Trophoblast cell (in vitro differentiated cells and primary cell): ENCODE results near the gene VPS11.
A peak's percentile ranks its signal among the peaks of the same experiment; 100 is the strongest.

Source experiments
- DNase-seq, 2 donors: peaks; one replicate each; pipeline ENCODE4 v3.0.0-alpha.2; 2016
- H2AFZ ChIP-seq: 2 replicates; pipeline ENCODE4 v1.6.1; 2013; ENCODE audit warnings: low read length, moderate library complexity, mild to moderate bottlenecking; ENCODE audit not compliant: insufficient read depth, poor library complexity
- H2AK5ac ChIP-seq: 2 replicates; pipeline ENCODE4 v1.6.1; 2013; ENCODE audit warnings: mild to moderate bottlenecking, low read length
- H2BK120ac ChIP-seq: 2 replicates; pipeline ENCODE4 v1.6.1; 2013; ENCODE audit warnings: low read length, mild to moderate bottlenecking, moderate library complexity; ENCODE audit not compliant: insufficient read depth, poor library complexity
- H2BK12ac ChIP-seq: 2 replicates; pipeline ENCODE4 v1.6.1; 2013; ENCODE audit warnings: mild to moderate bottlenecking, low read length, moderate library complexity
- H2BK5ac ChIP-seq: 2 replicates; pipeline ENCODE4 v1.6.1; 2013; ENCODE audit warnings: low read length, low read depth, moderate library complexity, mild to moderate bottlenecking; ENCODE audit not compliant: poor library complexity
- H3K14ac ChIP-seq: 2 replicates; pipeline ENCODE4 v1.6.1; 2013; ENCODE audit warnings: mild to moderate bottlenecking, low read length
- H3K18ac ChIP-seq: 2 replicates; pipeline ENCODE4 v1.6.1; 2013; ENCODE audit warnings: mild to moderate bottlenecking, low read length
- H3K23ac ChIP-seq: 2 replicates; pipeline ENCODE4 v1.6.1; 2013; ENCODE audit warnings: low read length
- H3K27ac ChIP-seq: 2 replicates; pipeline ENCODE4 v1.5.1; 2013; ENCODE audit warnings: low read depth, mild to moderate bottlenecking, inconsistent platforms, low read length, moderate library complexity
- H3K27me3 ChIP-seq: 2 replicates; pipeline ENCODE4 v1.6.1; 2013; ENCODE audit warnings: inconsistent platforms, mild to moderate bottlenecking, low read length, moderate library complexity; ENCODE audit not compliant: insufficient read depth
- H3K36me3 ChIP-seq, 2 experiments: 1 replicate in 1 of 2; 2 replicates in 1 of 2; pipeline ENCODE4 v1.6.1; 2013; ENCODE audit warnings: low read length in 2 of 2, mild to moderate bottlenecking in 2 of 2, moderate library complexity in 1 of 2; ENCODE audit not compliant: insufficient read depth in 2 of 2, control insufficient read depth in 1 of 2
- H3K4ac ChIP-seq: 2 replicates; pipeline ENCODE4 v1.6.1; 2013; ENCODE audit warnings: low read depth, mild to moderate bottlenecking, low read length, moderate library complexity
- H3K4me1 ChIP-seq, 2 experiments: 1 replicate in 1 of 2; 2 replicates in 1 of 2; pipeline ENCODE4 v1.6.1; 2013; ENCODE audit warnings: low read length in 2 of 2, mild to moderate bottlenecking in 2 of 2, moderate library complexity in 1 of 2; ENCODE audit not compliant: insufficient read depth in 2 of 2, control insufficient read depth in 1 of 2
- H3K4me2 ChIP-seq: 2 replicates; pipeline ENCODE4 v1.6.1; 2013; ENCODE audit warnings: inconsistent platforms, mild to moderate bottlenecking, low read length, moderate library complexity
- H3K4me3 ChIP-seq: 2 replicates; pipeline ENCODE4 v1.5.1; 2013; ENCODE audit warnings: mild to moderate bottlenecking, low read depth, low read length, inconsistent platforms
- H3K79me1 ChIP-seq: one replicate; pipeline ENCODE4 v1.6.1; 2013; ENCODE audit warnings: low read length
- H3K79me2 ChIP-seq: 2 replicates; pipeline ENCODE4 v1.6.1; 2013; ENCODE audit warnings: low read length, mild to moderate bottlenecking; ENCODE audit not compliant: control insufficient read depth, insufficient read depth, poor library complexity
- H3K9ac ChIP-seq: 2 replicates; pipeline ENCODE4 v1.6.1; 2013; ENCODE audit warnings: mild to moderate bottlenecking, low read length
- H3K9me3 ChIP-seq: 2 replicates; pipeline ENCODE4 v1.6.1; 2013; ENCODE audit warnings: low read depth, mild to moderate bottlenecking, control low read depth, inconsistent platforms, low read length; ENCODE audit not compliant: insufficient read depth
- H4K12ac ChIP-seq: 2 replicates; pipeline ENCODE4 v1.6.1; 2013; ENCODE audit warnings: low read depth, mild to moderate bottlenecking, low read length, moderate library complexity
- H4K8ac ChIP-seq: 2 replicates; pipeline ENCODE4 v1.6.1; 2013; ENCODE audit warnings: low read depth, mild to moderate bottlenecking, low read length, moderate library complexity
- H4K91ac ChIP-seq: one replicate; pipeline ENCODE4 v1.6.1; 2013; ENCODE audit warnings: low read depth, mild to moderate bottlenecking, low read length, moderate library complexity
- WGBS: extraction: QIAGEN DNeasy Blood & Tissue Kit; methylation state at CpG from one replicate; pipeline ENCODE4 v1.1.7; 2013; ENCODE audit warnings: missing lambda C conversion rate; ENCODE audit not compliant: insufficient read length, insufficient coverage; ENCODE audit errors: extremely low coverage; 5-methylcytosine and 5-hydroxymethylcytosine counted together

VPS11 gene

GRCh38 chr11:119091966-119092879 lies 24.6 kb downstream of the VPS11 start:
- H4K12ac ChIP-seq: no peak overlapping the region
- no peak for DNase-seq
- no peak overlapping the region for H3K9ac ChIP-seq
- peaks cover 14% of the 10 kb centered on the region for H3K79me1 ChIP-seq
- H3K36me3 ChIP-seq: peaks cover 24 to 31% of the 10 kb centered on the region in 2 experiments
- no peak overlapping the region for H4K8ac ChIP-seq
- peaks cover 8 to 12% of the 10 kb centered on the region in 2 experiments for H3K4me1 ChIP-seq
- peaks cover 21% of the 10 kb centered on the region for H3K79me2 ChIP-seq
- no peak overlapping the region for H3K4ac ChIP-seq
- no peak overlapping the region for H3K14ac ChIP-seq
- H2AK5ac ChIP-seq: no peak overlapping the region
- no CpG with 5 or more reads among the region's 13 CpGs for WGBS
- H3K4me3 ChIP-seq: no peak overlapping the region
- peak overlapping the region; percentile 82 for H3K4me2 ChIP-seq
- H3K9me3 ChIP-seq: no peaks in the 10 kb centered on the region
- H2BK120ac ChIP-seq: no peak overlapping the region
- H3K23ac ChIP-seq: no peak overlapping the region
- no peak overlapping the region for H2AFZ ChIP-seq
- no peak overlapping the region for H2BK5ac ChIP-seq
- no peak overlapping the region for H3K27ac ChIP-seq
- peak overlapping the region; percentile 45 for H2BK12ac ChIP-seq
- H4K91ac ChIP-seq: no peak overlapping the region
- H3K18ac ChIP-seq: no peak overlapping the region
- no peaks in the 10 kb centered on the region for H3K27me3 ChIP-seq

GRCh38 chr11:119092880-119093842 lies 25.5 kb downstream of the VPS11 start:
- Histone ChIP-seq H2BK5ac (no peak overlapping the region), H3K4ac (peak overlapping the region; percentile 46), H3K27ac (no peak overlapping the region), H3K79me2 (peaks cover 21% of the 10 kb centered on the region), H3K4me3 (no peak overlapping the region), H3K4me2 (peak overlapping the region; percentile 82), H4K8ac (no peak overlapping the region), H3K9me3 (no peaks in the 10 kb centered on the region), H3K23ac (no peak overlapping the region), H3K36me3 (peaks cover 29 to 40% of the 10 kb centered on the region in 2 experiments), H4K91ac (no peak overlapping the region), H3K18ac (peak overlapping the region; percentile 6), H3K79me1 (peaks cover 14% of the 10 kb centered on the region), H2BK12ac (no peak overlapping the region), H2AK5ac (no peak overlapping the region), H3K4me1 (peaks cover 8 to 12% of the 10 kb centered on the region in 2 experiments), H3K14ac (no peak overlapping the region), H4K12ac (no peak overlapping the region), H3K27me3 (no peaks in the 10 kb centered on the region), H3K9ac (no peak overlapping the region), H2AFZ (no peak overlapping the region), H2BK120ac (no peak overlapping the region)
- no CpG with 5 or more reads among the region's 12 CpGs for WGBS
- no peak for DNase-seq

GRCh38 chr11:119093942-119094815 lies 26.6 kb downstream of the VPS11 start:
- Histone ChIP-seq H4K12ac (peak overlapping the region; percentile 59), H3K18ac (peak overlapping the region; percentile 52), H2BK12ac (no peak overlapping the region), H3K14ac (peak overlapping the region; percentile 75), H4K91ac (peak overlapping the region; percentile 84), H3K4me2 (peak overlapping the region; percentile 82), H3K23ac (no peak overlapping the region), H2BK120ac (peak overlapping the region; percentile 53), H3K4me1 (peaks cover 8 to 12% of the 10 kb centered on the region in 2 experiments), H3K36me3 (peaks cover 26 to 38% of the 10 kb centered on the region in 2 experiments), H3K9ac (peak overlapping the region; percentile 98), H3K4me3 (peak overlapping the region; percentile 90), H3K4ac (peak overlapping the region; percentile 93), H3K79me2 (peaks cover 21% of the 10 kb centered on the region), H2AK5ac (peak overlapping the region; percentile 27), H2BK5ac (peak overlapping the region; percentile 43), H3K27me3 (no peaks in the 10 kb centered on the region), H4K8ac (peak overlapping the region; percentile 52), H2AFZ (peak overlapping the region; percentile 71), H3K27ac (peak overlapping the region; percentile 55), H3K9me3 (no peaks in the 10 kb centered on the region), H3K79me1 (peaks cover 14% of the 10 kb centered on the region)
- WGBS: no CpG with 5 or more reads among the region's 81 CpGs
- DNase-seq: peak; percentile 38 to 53
